GM12891 (cell line): ENCODE measurements around the gene CAB39.
A peak's percentile ranks its signal among the peaks of the same experiment; 100 is the strongest.

Experiments
- DNase-seq: peaks from one replicate; pipeline ENCODE4 v3.0.0; 2011; ENCODE audit warnings: low spot score; ENCODE audit not compliant: insufficient read length
- FAIRE-seq: peaks from 2 replicates; lab custom pipeline; 2011; peaks lifted over from hg19 to GRCh38; lab: Jason Lieb, UNC
- PAX5 ChIP-seq: IDR thresholded peaks from 2 replicates; pipeline ENCODE4 v1.6.1; 2011; ENCODE audit warnings: low read length, moderate library complexity, mild to moderate bottlenecking; ENCODE audit not compliant: insufficient read depth, severe bottlenecking
- POLR2A ChIP-seq: IDR thresholded peaks from 2 replicates; pipeline ENCODE4 v1.6.1; 2011; ENCODE audit warnings: low read depth, low read length, control low read depth
- POLR2AphosphoS5 ChIP-seq: IDR thresholded peaks from 2 replicates; pipeline ENCODE4 v1.6.1; 2011; ENCODE audit warnings: low read depth, low read length, control low read depth
- POU2F2 ChIP-seq: IDR thresholded peaks from 2 replicates; pipeline ENCODE4 v1.6.1; 2011; ENCODE audit warnings: low read depth, mild to moderate bottlenecking, control low read depth, low read length, moderate library complexity
- SPI1 ChIP-seq: IDR thresholded peaks from 2 replicates; pipeline ENCODE4 v1.6.1; 2011; ENCODE audit warnings: low read depth, low read length, control low read depth
- TAF1 ChIP-seq: IDR thresholded peaks from 2 replicates; pipeline ENCODE4 v1.6.1; 2011; ENCODE audit warnings: low read depth, low read length, control low read depth

CAB39 gene

DNA sequence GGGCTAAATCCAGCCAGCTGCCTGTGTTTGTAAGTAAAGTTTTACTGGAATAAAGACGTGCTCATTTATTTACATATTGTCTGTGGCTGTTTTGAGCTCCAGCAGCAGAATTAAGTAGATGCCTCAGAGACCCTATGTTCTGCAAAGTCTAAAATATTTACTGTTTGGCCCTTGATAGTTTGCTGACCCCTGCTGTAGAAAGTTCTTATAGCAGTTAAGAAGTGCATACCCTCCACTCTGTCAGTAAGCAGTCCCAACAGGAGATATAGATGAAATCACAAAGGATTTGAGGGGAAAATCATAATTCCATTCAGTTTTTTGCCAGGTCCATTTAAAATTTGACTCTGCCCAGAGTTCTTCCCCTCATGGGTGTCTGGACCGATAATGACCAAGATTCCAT, 102.0 kb downstream of the CAB39 start:
- no peak for TF ChIP-seq SPI1
- TF ChIP-seq POU2F2, result no peak
- no peak for TF ChIP-seq POLR2A
- no peak for TF ChIP-seq POLR2AphosphoS5
- no peak for TF ChIP-seq TAF1
- TF ChIP-seq PAX5, result no peak
- DNase-seq (no peak), FAIRE-seq (no peak)

DNA sequence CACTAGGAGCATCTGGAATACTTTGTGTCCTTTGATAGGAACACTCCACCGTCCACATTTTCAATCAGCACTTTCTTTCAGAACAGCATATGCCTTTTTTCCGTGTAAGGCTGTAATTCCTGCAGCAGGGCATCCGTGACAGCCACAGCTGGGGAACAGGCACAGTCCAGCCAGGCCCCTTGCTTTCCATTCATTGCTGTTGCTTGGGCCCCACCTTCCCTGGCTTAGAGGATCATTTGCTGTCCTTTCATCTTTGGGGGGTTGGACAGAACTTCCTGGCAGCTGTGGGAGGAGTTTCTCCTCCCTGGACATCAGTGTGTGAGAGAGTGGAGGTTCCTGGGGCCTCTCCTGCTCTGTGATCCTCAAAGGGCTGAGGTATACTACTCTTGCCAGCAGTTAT, 102.4 kb downstream of the CAB39 start:
- TF ChIP-seq TAF1, result no peak
- TF ChIP-seq POU2F2, result no peak
- TF ChIP-seq POLR2A, result no peak
- TF ChIP-seq PAX5, result no peak
- TF ChIP-seq POLR2AphosphoS5, result no peak
- no peak for TF ChIP-seq SPI1
- DNase-seq, result no peak
- FAIRE-seq, result no peak

- no peak for DNase-seq
- FAIRE-seq, result no peak
- no peak for TF ChIP-seq PAX5
- no peak for TF ChIP-seq TAF1
Measured at GRCh38 chr2:230816735-230817134, 104.1 kb downstream of the CAB39 start.

DNA sequence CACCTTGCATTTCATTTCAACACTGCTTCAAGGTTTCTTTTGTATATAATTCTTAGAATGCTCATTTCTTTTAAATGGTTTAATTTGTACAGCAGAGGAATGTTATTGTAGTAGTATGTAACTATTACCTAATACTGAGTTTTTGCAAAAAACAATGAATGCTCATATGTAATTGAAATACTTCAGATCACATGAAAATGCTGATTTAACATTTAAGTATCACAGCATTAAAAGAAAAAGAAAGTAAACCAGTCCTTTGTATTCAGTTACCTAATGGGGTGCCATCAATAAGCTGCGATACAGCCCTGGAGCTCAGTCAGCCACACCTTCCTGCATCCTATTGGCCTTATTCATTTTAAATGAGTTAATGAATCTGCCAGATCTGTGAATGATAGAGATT, 106.8 kb downstream of the CAB39 start:
- DNase-seq, result no peak
- FAIRE-seq, result no peak
- TF ChIP-seq POLR2A, result no peak
- no peak for TF ChIP-seq POLR2AphosphoS5
- TF ChIP-seq PAX5, result no peak
- TF ChIP-seq SPI1, result no peak
- TF ChIP-seq POU2F2, result no peak
- no peak for TF ChIP-seq TAF1

DNA sequence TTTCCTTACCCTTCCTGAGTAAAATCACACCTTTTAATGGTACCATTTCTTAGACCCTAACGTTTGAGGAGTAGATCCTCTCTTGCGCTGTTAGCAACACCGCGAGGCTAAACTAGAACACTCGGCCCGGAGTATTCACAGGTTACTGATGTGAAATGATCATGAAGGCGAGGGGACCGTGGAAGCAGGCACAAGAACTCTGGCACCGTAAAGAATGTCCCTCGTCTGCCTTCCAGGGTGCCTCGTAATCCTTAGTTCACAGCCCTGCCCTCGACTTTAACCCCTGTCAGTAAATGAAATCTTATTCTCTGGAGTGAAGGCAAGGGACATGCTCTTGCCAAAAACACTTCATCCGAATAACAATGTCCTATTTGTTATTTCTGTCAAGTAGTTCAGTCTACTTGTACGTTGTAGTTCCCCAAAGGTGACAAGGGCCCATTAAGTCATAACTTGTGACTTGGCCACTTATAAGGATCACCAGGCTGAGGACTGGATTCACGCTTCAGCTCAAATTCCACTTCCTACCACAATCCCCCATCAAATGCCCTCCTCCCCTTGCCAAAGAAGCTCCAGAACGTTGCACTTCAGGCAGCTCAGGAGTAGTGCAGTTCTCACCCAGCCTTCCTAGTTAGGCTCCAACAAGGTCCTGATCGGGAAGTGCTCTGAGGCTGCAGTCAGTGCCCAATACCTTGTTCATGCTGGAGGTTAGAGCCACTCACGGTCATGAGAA, 108.8 kb downstream of the CAB39 start:
- TF ChIP-seq TAF1 (no peak), POLR2A (no peak), POLR2AphosphoS5 (no peak), SPI1 (no peak), PAX5 (no peak), POU2F2 (no peak)
- DNase-seq (no peak), FAIRE-seq (peak; percentile 56)

DNA sequence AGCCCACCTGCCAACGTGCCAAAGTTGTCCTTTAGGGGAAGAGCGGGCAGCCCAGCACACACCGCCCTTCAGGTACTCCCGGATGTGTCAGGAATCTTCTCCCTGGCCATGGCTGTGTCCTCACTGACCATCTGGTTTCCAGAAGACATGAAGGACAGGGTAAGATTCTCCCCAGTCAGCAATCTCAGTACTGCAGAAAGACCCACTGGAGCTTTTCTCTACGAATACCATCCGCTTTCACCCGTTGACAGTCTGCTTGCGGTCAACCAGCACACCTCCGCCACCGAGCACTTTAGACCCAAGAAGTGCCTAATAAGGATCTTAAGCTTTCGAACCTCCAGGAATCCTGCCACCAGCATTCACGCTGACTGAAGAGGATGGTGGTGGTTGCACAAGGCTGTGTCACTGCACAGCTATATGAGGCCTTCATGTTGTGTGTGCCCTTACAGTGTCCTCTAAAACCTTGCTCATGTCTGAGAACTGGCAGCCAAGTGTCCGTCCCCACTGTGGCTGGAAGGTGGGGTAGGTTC, 109.4 kb downstream of the CAB39 start:
- FAIRE-seq (no peak), DNase-seq (no peak)
- TF ChIP-seq POLR2AphosphoS5, result peak; percentile 61
- TF ChIP-seq POU2F2, result no peak

GRCh38 chr2:230823264-230823964, 110.8 kb downstream of the CAB39 start:
- TF ChIP-seq PAX5 (no peak), POLR2A (no peak), POLR2AphosphoS5 (no peak), TAF1 (no peak), SPI1 (no peak), POU2F2 (no peak)
- FAIRE-seq (no peak), DNase-seq (no peak)

DNA sequence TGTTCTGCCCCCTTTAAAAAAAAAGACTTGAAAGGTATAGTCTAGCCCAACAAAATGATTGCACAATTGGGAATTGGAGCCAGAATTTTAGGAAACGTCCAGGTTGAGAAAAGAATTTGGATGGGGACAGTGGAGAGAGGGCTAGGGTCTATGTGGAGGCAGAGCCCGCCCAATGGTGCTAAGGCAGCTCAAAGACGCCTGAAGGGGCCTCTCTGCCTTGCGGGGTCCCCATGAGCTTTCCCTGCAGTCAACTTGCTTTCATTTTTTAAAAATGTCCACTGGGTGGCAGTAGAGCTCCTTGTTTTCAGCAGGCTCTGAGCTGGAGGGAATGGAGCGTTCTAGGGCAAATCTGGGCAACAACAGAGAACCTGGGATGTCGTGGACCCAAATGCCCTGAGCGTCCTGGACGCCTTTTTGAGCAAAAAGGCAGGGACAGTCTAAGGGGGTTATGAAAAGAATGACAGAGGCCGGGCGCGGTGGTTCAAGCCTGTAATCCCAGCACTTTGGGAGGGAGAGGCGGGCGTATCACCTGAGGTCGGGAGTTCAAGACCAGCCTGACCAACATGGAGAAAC, 111.8 kb downstream of the CAB39 start:
- peak; percentile 83 for FAIRE-seq
- DNase-seq, result peak; percentile 52

GRCh38 chr2:230825354-230825753, 112.7 kb downstream of the CAB39 start:
- no peak for DNase-seq
- FAIRE-seq, result no peak
- no peak for TF ChIP-seq TAF1
- no peak for TF ChIP-seq POLR2AphosphoS5
- TF ChIP-seq PAX5, result no peak
- no peak for TF ChIP-seq SPI1
- TF ChIP-seq POU2F2, result no peak
- no peak for TF ChIP-seq POLR2A

More for the DNA sequence above, 111.8 kb downstream of the CAB39 start:
- TF ChIP-seq POU2F2 (no peak), POLR2AphosphoS5 (no peak), PAX5 (no peak), TAF1 (no peak), POLR2A (no peak), SPI1 (no peak)
